ENCODE measurements around the gene GALNT5.
"Not testable (repeated sequence)": the region's sequence is repeated elsewhere in the genome, so short reads cannot be mapped to it uniquely, and the experiment has no call there.

Gene GALNT5

GRCh38 chr2:157257312-157258252 lies at the start of gene GALNT5:
GALNT5 (plus strand) TSS chr2:157257705; CDS start chr2:157258083, 378 bp downstream.
- no peak for DNase-seq

- DNase-seq = no peak
Observed at GRCh38 chr2:157216286-157216965, 41.1 kb upstream of the GALNT5 start.

- no peak for DNase-seq
Observed at GRCh38 chr2:157217409-157217808, 40.1 kb upstream of the GALNT5 start.

- DNase-seq = no peak
Observed at GRCh38 chr2:157218911-157219310, 38.6 kb upstream of the GALNT5 start.

GRCh38 chr2:157220502-157220901 lies 37.0 kb upstream of the GALNT5 start:
- DNase-seq = no peak

- no peak for DNase-seq
Observed at GRCh38 chr2:157221394-157221988, 36.0 kb upstream of the GALNT5 start.

GRCh38 chr2:157223624-157224205 lies 33.8 kb upstream of the GALNT5 start:
- DNase-seq = no peak

- DNase-seq = not testable (repeated sequence)
Observed at GRCh38 chr2:157224448-157224847, 33.1 kb upstream of the GALNT5 start.

- DNase-seq = no peak
Observed at GRCh38 chr2:157227592-157227991, 29.9 kb upstream of the GALNT5 start.

- DNase-seq = no peak
Observed at GRCh38 chr2:157228946-157229345, 28.6 kb upstream of the GALNT5 start.

- no peak for DNase-seq
Observed at GRCh38 chr2:157229572-157229971, 27.9 kb upstream of the GALNT5 start.

GRCh38 chr2:157231476-157231875 lies 26.0 kb upstream of the GALNT5 start:
- no peak for DNase-seq

GRCh38 chr2:157233506-157233905 lies 24.0 kb upstream of the GALNT5 start:
- no peak for DNase-seq

- DNase-seq = no peak
Observed at GRCh38 chr2:157236404-157236803, 21.1 kb upstream of the GALNT5 start.

- no peak for DNase-seq
Observed at GRCh38 chr2:157238296-157238695, 19.2 kb upstream of the GALNT5 start.

GRCh38 chr2:157244691-157245090 lies 12.8 kb upstream of the GALNT5 start:
- DNase-seq = no peak

- DNase-seq = no peak
Observed at GRCh38 chr2:157245144-157245840, 12.2 kb upstream of the GALNT5 start.

- no peak for DNase-seq
Observed at GRCh38 chr2:157245846-157246764, 11.4 kb upstream of the GALNT5 start.

GRCh38 chr2:157246765-157247407 lies 10.6 kb upstream of the GALNT5 start:
- DNase-seq = no peak

- no peak for DNase-seq
Observed at GRCh38 chr2:157250836-157251235, 6.7 kb upstream of the GALNT5 start.

GRCh38 chr2:157251932-157252331 lies 5.6 kb upstream of the GALNT5 start:
- no peak for DNase-seq
